GM12801 (cell line): Measurements from ENCODE around the gene BPIFA1.

Experiments used
- TF ChIP-seq, protein P1 (sequence below): IDR thresholded peaks from one replicate; pipeline ENCODE4 v1.5.1; 2011; ENCODE audit warnings: control low read depth; ENCODE audit not compliant: insufficient read length; ENCODE audit errors: extremely low read depth

BPIFA1 gene

GRCh38 chr20:33229843-33230242 is 6.0 kb upstream of the BPIFA1 start:
- TF ChIP-seq, protein P1, sequence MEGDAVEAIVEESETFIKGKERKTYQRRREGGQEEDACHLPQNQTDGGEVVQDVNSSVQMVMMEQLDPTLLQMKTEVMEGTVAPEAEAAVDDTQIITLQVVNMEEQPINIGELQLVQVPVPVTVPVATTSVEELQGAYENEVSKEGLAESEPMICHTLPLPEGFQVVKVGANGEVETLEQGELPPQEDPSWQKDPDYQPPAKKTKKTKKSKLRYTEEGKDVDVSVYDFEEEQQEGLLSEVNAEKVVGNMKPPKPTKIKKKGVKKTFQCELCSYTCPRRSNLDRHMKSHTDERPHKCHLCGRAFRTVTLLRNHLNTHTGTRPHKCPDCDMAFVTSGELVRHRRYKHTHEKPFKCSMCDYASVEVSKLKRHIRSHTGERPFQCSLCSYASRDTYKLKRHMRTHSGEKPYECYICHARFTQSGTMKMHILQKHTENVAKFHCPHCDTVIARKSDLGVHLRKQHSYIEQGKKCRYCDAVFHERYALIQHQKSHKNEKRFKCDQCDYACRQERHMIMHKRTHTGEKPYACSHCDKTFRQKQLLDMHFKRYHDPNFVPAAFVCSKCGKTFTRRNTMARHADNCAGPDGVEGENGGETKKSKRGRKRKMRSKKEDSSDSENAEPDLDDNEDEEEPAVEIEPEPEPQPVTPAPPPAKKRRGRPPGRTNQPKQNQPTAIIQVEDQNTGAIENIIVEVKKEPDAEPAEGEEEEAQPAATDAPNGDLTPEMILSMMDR: no peak

DNA sequence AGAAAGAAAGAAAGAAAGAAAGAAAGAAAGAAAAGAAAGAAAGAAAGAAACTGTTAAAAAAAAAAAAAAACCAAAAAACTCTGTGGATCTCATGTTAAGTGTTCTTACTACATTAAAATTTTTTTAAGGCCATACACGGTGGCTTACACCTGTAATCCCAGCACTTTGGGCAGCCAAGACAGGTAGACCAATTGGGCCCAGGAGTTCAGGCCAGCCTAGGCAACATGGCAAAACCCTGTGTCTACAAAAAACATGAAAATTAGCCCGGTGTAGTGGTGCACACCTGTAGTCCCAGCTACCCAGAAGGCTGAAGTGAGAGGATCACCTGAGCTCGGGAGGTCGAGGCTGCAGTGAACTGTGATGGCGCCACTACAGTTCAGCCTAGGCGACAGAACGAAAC is 4.6 kb upstream of the BPIFA1 start:
- TF ChIP-seq, protein P1: no peak

DNA sequence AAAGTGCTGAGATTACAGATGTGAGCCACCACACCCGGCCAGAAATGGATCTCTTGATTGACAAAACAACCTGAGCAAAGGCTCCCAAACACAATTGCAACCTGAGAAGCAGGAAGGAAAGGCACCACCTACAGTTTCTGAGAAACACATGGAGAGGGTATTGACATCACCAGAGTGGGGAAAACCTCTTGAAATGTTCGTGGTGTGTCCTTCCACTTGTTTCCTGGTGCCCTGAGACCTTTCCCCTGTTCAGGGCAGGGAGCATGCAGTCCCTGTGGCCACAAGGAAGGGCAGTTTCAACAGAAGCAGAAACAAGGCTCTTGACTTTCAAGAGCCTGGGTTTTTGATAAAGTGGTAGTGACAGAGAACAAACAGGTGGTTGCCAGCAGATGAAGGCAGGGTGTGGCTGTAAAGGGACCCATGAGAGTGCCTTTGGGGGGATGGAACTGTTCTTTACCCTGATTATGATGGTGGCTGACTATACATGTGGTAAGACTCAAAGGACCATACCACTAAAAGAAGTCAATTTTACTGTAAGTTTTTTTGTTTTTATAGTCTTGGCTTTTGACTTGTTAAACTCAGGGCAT is 3.2 kb upstream of the BPIFA1 start:
- TF ChIP-seq, protein P1: no peak

DNA sequence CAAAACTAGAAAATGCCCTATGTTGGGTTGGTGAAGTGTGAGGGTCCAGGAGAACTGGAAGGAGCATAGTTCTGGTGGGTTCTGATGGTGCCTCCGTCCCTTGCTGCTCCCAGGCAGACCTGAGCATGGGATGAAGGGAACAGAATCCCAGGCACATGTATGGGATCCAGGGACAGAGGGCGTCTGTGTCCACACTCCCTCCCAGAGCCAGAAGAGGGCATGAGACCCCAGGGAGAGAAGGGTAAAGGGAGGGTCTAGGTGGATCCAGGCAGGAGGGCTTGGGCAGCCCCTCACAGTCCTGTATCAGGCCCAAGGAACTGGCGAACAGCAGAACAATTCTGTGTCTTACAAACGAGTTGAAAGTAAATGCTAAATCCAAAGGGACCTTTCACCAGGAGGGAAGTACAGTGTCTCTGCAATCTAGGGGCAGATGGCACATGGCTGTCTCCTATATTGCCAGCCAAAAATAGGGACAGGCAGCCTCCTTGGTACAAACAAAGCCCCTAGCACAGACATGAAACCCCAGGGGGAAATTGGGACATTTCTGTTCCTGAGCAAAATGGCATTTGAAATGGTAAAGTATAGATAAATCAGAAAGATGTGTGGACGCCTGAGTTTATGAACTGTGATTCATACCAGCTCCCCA is 2.5 kb upstream of the BPIFA1 start:
- TF ChIP-seq, protein P1: no peak

- TF ChIP-seq, protein P1: no peak
Observed at GRCh38 chr20:33234050-33234449, 1.7 kb upstream of the BPIFA1 start.

DNA sequence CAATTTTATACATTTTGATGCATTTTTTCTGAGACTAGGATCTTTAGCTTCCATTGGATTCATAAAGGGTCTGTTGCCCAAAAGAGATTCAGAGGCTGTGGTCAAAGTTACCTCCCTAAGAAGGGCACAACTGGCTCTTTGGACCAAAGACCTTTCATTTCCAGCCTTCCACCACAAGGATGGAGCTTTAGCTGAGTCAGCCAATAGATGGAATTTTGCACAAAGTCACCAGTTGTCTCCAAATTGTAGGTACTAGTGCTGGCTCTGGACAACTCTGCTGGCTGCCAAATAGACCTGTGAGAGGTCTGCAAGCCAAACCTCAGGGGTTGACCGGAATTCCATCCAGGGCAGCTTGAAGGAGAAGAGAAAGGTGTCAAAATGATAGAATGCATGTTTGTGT is 555 bp downstream of the BPIFA1 start:
- TF ChIP-seq, protein P1: no peak

DNA sequence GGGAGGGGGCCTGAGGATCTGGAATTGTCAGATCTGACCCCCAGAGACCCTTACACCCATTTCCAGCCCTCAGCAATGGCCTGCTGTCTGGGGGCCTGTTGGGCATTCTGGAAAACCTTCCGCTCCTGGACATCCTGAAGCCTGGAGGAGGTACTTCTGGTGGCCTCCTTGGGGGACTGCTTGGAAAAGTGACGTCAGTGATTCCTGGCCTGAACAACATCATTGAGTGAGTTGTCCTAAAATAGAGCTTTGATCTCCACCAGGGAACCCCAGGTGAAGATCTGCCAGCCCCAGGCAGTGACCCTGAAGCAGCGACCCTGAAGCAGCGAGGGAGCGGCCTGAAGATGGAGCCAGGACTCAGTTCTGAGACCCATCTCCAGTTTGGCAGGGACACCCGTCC is 2.2 kb downstream of the BPIFA1 start:
- TF ChIP-seq, protein P1: no peak
